ENCODE data around the gene GGT5.
A peak's percentile ranks its signal among the peaks of the same experiment; 100 is the strongest.

GGT5 gene

DNA sequence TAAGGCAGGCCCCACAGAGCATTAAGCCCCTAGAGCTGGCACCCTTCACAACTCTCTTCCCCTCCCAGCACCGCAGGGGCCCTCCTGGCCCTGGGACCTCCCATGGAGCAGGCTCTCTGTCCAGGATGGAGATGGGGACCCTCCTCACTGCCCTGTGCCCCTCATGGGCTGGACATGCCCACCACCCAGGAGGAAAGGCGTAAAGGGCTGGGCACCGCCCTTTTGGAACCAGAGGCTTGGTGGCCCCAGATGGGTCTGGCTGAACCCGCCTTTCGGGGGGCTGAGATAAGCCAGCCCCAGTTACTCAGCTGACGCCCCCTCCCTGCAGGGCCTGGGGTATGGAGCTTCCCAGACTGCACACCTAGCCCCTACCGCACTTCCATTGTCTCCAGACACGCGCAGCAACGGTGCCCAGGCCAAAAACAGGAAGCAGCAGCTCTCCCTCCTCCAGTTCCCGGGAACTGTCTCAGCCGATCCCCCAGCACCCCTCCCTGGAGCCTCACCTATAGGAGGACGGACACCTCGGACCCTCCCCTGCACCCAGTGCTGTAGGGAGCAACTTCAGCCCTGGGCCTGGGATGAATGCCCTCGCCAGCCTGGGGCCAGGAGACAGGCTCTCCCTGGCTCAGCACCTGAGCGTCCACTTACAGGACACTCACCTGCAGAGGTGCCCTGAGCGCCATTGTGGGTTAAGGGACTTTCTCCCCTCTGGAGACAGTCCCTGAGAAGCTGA, 65.2 kb downstream of the GGT5 start:
- Histone ChIP-seq H3K27ac (no peak overlapping the region), H3K9ac (no peak overlapping the region), H3K9me3 (replicated peaks in 1 of 11) (no peaks in the 10 kb centered on the region), H3K4me2 (no peak overlapping the region), H3K27me3 (no peaks in the 10 kb centered on the region), H3K4me1 (peaks cover 12 to 32% (median 22%) of the 10 kb centered on the region in 10 experiments), H4K20me1 (peaks cover 0 to 58% (median 18%) of the 10 kb centered on the region in 11 experiments; a peak in 18 of 22 replicates), H3K4me3 (no peak overlapping the region), H3K36me3 (peaks cover 14 to 53% (median 40%) of the 10 kb centered on the region in 11 experiments; a peak in 21 of 22 replicates)
- no peak for TF ChIP-seq Cebpa-rat (IDR thresholded peaks at IDR 0.05)

DNA sequence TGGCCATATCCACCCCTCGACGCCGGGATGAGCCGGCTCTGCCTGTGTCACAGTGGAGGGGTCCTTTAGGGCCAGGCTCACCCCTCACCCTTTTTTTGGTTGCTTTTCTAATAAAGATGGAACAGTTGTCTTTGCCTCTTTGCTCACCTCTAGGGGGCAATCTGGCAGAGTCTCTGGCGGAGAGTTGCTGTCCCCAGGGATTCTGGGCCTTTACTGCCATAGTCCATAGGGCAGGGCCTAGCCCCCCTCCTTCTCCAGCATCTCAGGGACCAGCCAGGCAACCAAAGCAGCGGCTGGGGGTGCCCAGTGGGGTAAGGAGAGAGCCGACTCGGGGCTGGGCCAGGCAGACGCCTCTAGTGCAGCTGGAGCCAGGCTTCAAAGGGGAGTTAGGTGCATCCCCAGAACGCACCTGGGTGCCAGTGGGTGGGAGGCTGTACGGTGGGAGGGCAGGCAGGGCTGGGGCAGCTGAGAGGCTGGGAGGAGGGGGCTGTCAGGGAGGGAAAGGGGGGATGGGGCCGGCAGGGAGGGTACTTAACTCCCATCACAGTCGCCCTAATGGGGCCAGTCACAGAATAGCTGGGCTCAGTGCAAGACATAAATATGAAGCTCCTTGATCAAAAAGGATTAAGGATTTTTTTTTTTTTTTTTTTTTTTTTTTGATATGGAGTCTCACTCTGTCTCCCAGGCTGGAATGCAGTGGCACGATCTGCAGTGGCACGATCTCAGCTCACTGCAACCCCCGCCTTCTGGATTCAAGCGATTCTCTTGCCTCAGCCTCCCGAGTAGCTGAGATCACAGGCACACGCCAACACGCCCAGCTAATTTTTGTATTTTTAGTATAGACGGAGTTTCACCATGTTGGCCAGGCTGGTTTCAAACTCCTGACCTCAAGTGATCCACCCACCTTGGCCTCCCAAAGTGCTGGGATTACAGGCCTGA, 66.1 kb downstream of the GGT5 start:
- H3K27ac ChIP-seq, result no peak overlapping the region
- TF ChIP-seq Cebpa-rat (IDR thresholded peaks at IDR 0.05), result no peak
- H3K4me1 ChIP-seq, result peaks cover 6 to 34% (median 19%) of the 10 kb centered on the region in 10 experiments
- H4K20me1 ChIP-seq, result peaks cover 0 to 66% (median 25%) of the 10 kb centered on the region in 11 experiments; a peak in 18 of 22 replicates
- no peaks in the 10 kb centered on the region for H3K27me3 ChIP-seq
- H3K36me3 ChIP-seq, result peaks cover 14 to 62% (median 49%) of the 10 kb centered on the region in 11 experiments; a peak in 21 of 22 replicates
- no peak overlapping the region for H3K4me2 ChIP-seq
- no peaks in the 10 kb centered on the region for H3K9me3 ChIP-seq (replicated peaks in 1 of 11)
- no peak overlapping the region for H3K4me3 ChIP-seq
- H3K9ac ChIP-seq, result no peak overlapping the region

GRCh38 chr22:24178021-24178431, 66.9 kb downstream of the GGT5 start:
- no peak for TF ChIP-seq Cebpa-rat (IDR thresholded peaks at IDR 0.05)
- Histone ChIP-seq H3K4me2 (no peak overlapping the region), H3K27ac (no peak overlapping the region), H3K27me3 (no peaks in the 10 kb centered on the region), H3K9me3 (replicated peaks in 1 of 11) (no peaks in the 10 kb centered on the region), H3K4me1 (peaks cover 0 to 27% (median 11%) of the 10 kb centered on the region in 10 experiments; a peak in 16 of 20 replicates), H3K4me3 (no peak overlapping the region), H4K20me1 (peaks cover 0 to 74% (median 31%) of the 10 kb centered on the region in 11 experiments; a peak in 18 of 22 replicates), H3K9ac (0 out of 22 replicates have a peak overlapping the region, but pooled peaks of 1 of the 11 experiments have one; percentile 6), H3K36me3 (peaks cover 18 to 69% (median 56%) of the 10 kb centered on the region in 11 experiments)

GRCh38 chr22:24177456-24177855, 67.4 kb downstream of the GGT5 start:
- peaks cover 0 to 21% (median 6%) of the 10 kb centered on the region in 10 experiments; a peak in 13 of 20 replicates for H3K4me1 ChIP-seq
- no peak overlapping the region for H3K4me2 ChIP-seq
- H3K4me3 ChIP-seq, result no peak overlapping the region
- H3K9ac ChIP-seq, result no peak overlapping the region
- H4K20me1 ChIP-seq, result peaks cover 0 to 80% (median 37%) of the 10 kb centered on the region in 11 experiments; a peak in 18 of 22 replicates
- no peaks in the 10 kb centered on the region for H3K9me3 ChIP-seq (replicated peaks in 1 of 11)
- H3K27me3 ChIP-seq, result no peaks in the 10 kb centered on the region
- no peak overlapping the region for H3K27ac ChIP-seq
- H3K36me3 ChIP-seq, result peaks cover 24 to 75% (median 62%) of the 10 kb centered on the region in 11 experiments
- TF ChIP-seq Cebpa-rat (IDR thresholded peaks at IDR 0.05), result no peak

- no peaks in the 10 kb centered on the region for H3K27me3 ChIP-seq
- H4K20me1 ChIP-seq, result peaks cover 0 to 84% (median 41%) of the 10 kb centered on the region in 11 experiments; a peak in 18 of 22 replicates
- H3K4me1 ChIP-seq, result peaks cover 0 to 17% (median 2%) of the 10 kb centered on the region in 10 experiments; a peak in 11 of 20 replicates
- TF ChIP-seq Cebpa-rat (IDR thresholded peaks at IDR 0.05), result no peak
- H3K4me2 ChIP-seq, result no peak overlapping the region
- H3K27ac ChIP-seq, result no peak overlapping the region
- H3K4me3 ChIP-seq, result no peak overlapping the region
- no peak overlapping the region for H3K9ac ChIP-seq
- peaks cover 28 to 79% (median 66%) of the 10 kb centered on the region in 11 experiments for H3K36me3 ChIP-seq
- no peaks in the 10 kb centered on the region for H3K9me3 ChIP-seq (replicated peaks in 1 of 11)
Observed at GRCh38 chr22:24177045-24177444, 67.8 kb downstream of the GGT5 start.

GRCh38 chr22:24176630-24177029, 68.3 kb downstream of the GGT5 start:
- Histone ChIP-seq H3K9ac (no peak overlapping the region; a peak in 1 of 22 replicates), H3K36me3 (peaks cover 32 to 83% (median 70%) of the 10 kb centered on the region in 11 experiments), H3K9me3 (replicated peaks in 1 of 11) (no peaks in the 10 kb centered on the region), H3K27ac (no peak overlapping the region; a peak in 1 of 22 replicates), H3K4me2 (no peak overlapping the region), H3K4me3 (no peak overlapping the region), H3K27me3 (no peaks in the 10 kb centered on the region), H4K20me1 (peaks cover 0 to 88% (median 45%) of the 10 kb centered on the region in 11 experiments; a peak in 18 of 22 replicates), H3K4me1 (peaks cover 0 to 17% (median 0%) of the 10 kb centered on the region in 10 experiments; a peak in 6 of 20 replicates)
- TF ChIP-seq Cebpa-rat (IDR thresholded peaks at IDR 0.05), result no peak

DNA sequence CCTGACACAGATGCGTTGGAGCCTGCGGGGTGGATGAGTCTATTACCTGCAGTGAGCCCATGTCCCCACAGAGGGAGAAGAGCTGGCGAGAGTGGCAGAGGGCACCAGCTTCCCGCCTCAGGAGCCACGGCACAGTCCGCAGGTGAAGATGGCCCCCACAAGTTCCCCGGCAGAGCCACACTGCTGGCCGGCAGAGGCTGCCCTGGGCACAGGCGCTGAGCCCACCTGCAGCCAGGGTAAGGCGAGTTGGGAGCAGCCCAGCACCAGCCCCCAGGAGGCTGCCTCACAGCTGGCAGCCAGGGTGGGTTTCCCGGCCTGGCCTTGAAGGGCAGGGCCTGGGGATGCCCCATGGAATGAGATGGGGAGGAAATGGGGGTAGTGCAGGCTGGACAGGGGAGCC, 68.8 kb downstream of the GGT5 start:
- peaks cover 0 to 17% (median 0%) of the 10 kb centered on the region in 10 experiments; a peak in 5 of 20 replicates for H3K4me1 ChIP-seq
- H3K4me2 ChIP-seq, result no peak overlapping the region
- no peak overlapping the region for H3K4me3 ChIP-seq
- H4K20me1 ChIP-seq, result peaks cover 0 to 93% (median 51%) of the 10 kb centered on the region in 11 experiments; a peak in 18 of 22 replicates
- no peak for TF ChIP-seq Cebpa-rat (IDR thresholded peaks at IDR 0.05)
- H3K27me3 ChIP-seq, result no peaks in the 10 kb centered on the region
- peaks cover 38 to 89% (median 76%) of the 10 kb centered on the region in 11 experiments for H3K36me3 ChIP-seq
- H3K27ac ChIP-seq, result peak overlapping the region in 1 of 11 experiments; percentile 29; a peak in 1 of 22 replicates
- no peak overlapping the region; a peak in 2 of 22 replicates for H3K9ac ChIP-seq
- H3K9me3 ChIP-seq (replicated peaks in 1 of 11), result no peaks in the 10 kb centered on the region

DNA sequence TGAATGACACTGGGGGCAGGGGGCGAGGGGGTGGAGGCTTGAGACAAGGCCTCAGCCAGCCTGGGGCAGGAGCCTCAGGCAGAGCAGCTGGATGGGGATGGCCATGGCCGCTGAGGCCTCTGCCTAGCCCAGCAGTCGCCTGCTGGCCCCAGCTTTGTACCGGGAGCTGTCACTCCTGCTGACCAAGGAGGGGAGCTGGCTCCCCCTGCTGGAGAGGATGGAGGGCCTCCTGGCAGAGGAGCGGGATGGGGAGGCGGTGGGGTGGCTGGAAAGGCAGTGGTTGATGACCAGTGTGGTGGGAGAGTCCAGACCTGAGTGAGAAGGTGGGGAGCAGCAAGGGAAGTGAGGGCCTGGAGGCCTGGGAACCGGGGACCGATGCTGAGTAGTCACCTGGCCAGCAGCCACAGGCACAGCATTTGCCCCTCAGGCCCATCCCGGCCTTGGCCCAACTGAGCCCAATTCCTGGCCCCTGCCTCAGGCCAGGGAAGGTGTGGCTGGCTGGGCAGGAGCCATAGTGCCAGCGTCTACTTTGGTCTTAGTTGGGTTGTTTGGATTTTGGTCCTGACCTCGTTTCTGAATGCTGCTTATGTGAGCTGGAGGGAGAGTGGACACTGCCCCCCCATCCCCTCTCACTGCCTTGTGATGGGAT, 69.6 kb downstream of the GGT5 start:
- Histone ChIP-seq H3K9me3 (replicated peaks in 1 of 11) (no peaks in the 10 kb centered on the region), H3K9ac (peak overlapping the region in 3 of 11 experiments; percentile 5 to 42 (median 37); a peak in 2 of 22 replicates), H3K4me2 (no peak overlapping the region), H3K4me1 (peaks cover 0 to 17% (median 0%) of the 10 kb centered on the region in 10 experiments; a peak in 5 of 20 replicates), H3K27me3 (no peaks in the 10 kb centered on the region), H3K4me3 (no peak overlapping the region), H3K36me3 (peaks cover 42 to 97% (median 83%) of the 10 kb centered on the region in 11 experiments), H3K27ac (peak overlapping the region in 1 of 11 experiments; percentile 29; a peak in 2 of 22 replicates), H4K20me1 (peaks cover 0 to 93% (median 59%) of the 10 kb centered on the region in 11 experiments; a peak in 18 of 22 replicates)
- no peak for TF ChIP-seq Cebpa-rat (IDR thresholded peaks at IDR 0.05)

All from BLaER1 treated with 17β-estradiol and CSF1 and Interleukin-3, amounts not matched to agents 10 nM and 100 nM (cell line).